WTC11 (cell line): ENCODE results near the gene CAMTA1. TPM values are rescaled to one million over a fixed set of nuclear protein-coding genes. Genes with fewer than 3 reads are reported as not detected.

Experiments
- ATAC-seq: fragments of 200-7000 bp; cut with Tn5 transposase; 2 replicates; pipeline ENCODE4 v1.10.0; 2021; ENCODE audit warnings: mild to moderate bottlenecking, moderate library complexity
- CTCF ChIA-PET: fragments of 300-600 bp; sonication (Branson Sonifier 250); formaldehyde crosslinking; loops from one replicate; lab custom pipeline; 2021; ENCODE audit warnings: antibody characterized with exemption; lab: Charles Lee
- POLR2A ChIA-PET: fragments of 350-600 bp; sonication (Branson Sonifier 250); formaldehyde crosslinking; loops from one replicate; lab custom pipeline; 2021; ENCODE audit warnings: antibody characterized with exemption; lab: Charles Lee
- DNase-seq: peaks from one replicate; pipeline ENCODE4 v3.0.0; 2021; ENCODE audit warnings: low spot score
- H3K27ac Mint-ChIP-seq: 2 replicates; pipeline ENCODE4 v1.8.0; 2021; ENCODE audit warnings: mixed read lengths
- H3K27me3 Mint-ChIP-seq: 2 replicates; pipeline ENCODE4 v1.8.0; 2021; ENCODE audit warnings: low read depth, mild to moderate bottlenecking, moderate library complexity, mixed read lengths
- H3K36me3 Mint-ChIP-seq: 2 replicates; pipeline ENCODE4 v1.8.0; 2021; ENCODE audit warnings: mixed read lengths
- H3K4me1 Mint-ChIP-seq: 2 replicates; pipeline ENCODE4 v1.8.0; 2022; ENCODE audit warnings: mixed read lengths
- H3K4me3 Mint-ChIP-seq: 2 replicates; pipeline ENCODE4 v1.8.0; 2021; ENCODE audit warnings: mild to moderate bottlenecking, moderate library complexity, mixed read lengths
- H3K9me3 Mint-ChIP-seq: 2 replicates; pipeline ENCODE4 v1.8.0; 2021; ENCODE audit warnings: mixed read lengths
- CREB1 ChIP-seq: sonication (generic); formaldehyde crosslinking; IDR thresholded peaks from 2 replicates; pipeline ENCODE4 v1.8.0; 2023; ENCODE audit warnings: mild to moderate bottlenecking, missing genetic modification reagents
- EMX1 ChIP-seq: fragments of 250-450 bp; sonication (Bioruptor Pico); IDR thresholded peaks from 2 replicates; pipeline ENCODE4 v1.8.0; 2021; ENCODE audit warnings: mild to moderate bottlenecking
- FOXJ3 ChIP-seq: sonication (generic); formaldehyde crosslinking; IDR thresholded peaks from 2 replicates; pipeline ENCODE4 v1.9.0; 2021; ENCODE audit warnings: missing genetic modification reagents, mild to moderate bottlenecking, borderline replicate concordance
- FOXP1 ChIP-seq: sonication (generic); formaldehyde crosslinking; IDR thresholded peaks from 2 replicates; pipeline ENCODE4 v1.8.0; 2022; ENCODE audit warnings: missing genetic modification reagents, mild to moderate bottlenecking, moderate library complexity, borderline replicate concordance
- NR3C1 ChIP-seq: sonication (generic); formaldehyde crosslinking; conservative IDR thresholded peaks from 2 replicates; pipeline ENCODE4 v1.8.1; 2023; ENCODE audit warnings: low read depth, mild to moderate bottlenecking, missing genetic modification reagents
- PRRX2 ChIP-seq: fragments of 250-450 bp; sonication (Bioruptor Pico); IDR thresholded peaks from 2 replicates; pipeline ENCODE4 v1.8.0; 2021; ENCODE audit warnings: mild to moderate bottlenecking
- RELA ChIP-seq: sonication (generic); formaldehyde crosslinking; IDR thresholded peaks from 2 replicates; pipeline ENCODE4 v1.8.1; 2022; ENCODE audit warnings: missing genetic modification reagents, mild to moderate bottlenecking, borderline replicate concordance
- ZNF138 ChIP-seq: sonication (generic); formaldehyde crosslinking; conservative IDR thresholded peaks from 2 replicates; pipeline ENCODE4 v1.8.1; 2022; ENCODE audit warnings: mild to moderate bottlenecking, moderate library complexity, missing genetic modification reagents
- ZNF317 ChIP-seq: sonication (generic); formaldehyde crosslinking; IDR thresholded peaks from 2 replicates; pipeline ENCODE4 v1.8.1; 2023; ENCODE audit warnings: low read depth, mild to moderate bottlenecking, moderate library complexity, missing genetic modification reagents, borderline replicate concordance
- total RNA-seq: library from RNA; stranded (reverse); gene quantifications from 3 replicates; pipeline ENCODE4 v1.2.3, GENCODE V29; 2021
- TF ChIP-seq, protein P1 (sequence below): sonication (generic); formaldehyde crosslinking; IDR thresholded peaks from 2 replicates; pipeline ENCODE4 v1.8.0; 2022; ENCODE audit warnings: mild to moderate bottlenecking, missing genetic modification reagents
- TF ChIP-seq, protein P2 (sequence below): sonication (generic); formaldehyde crosslinking; IDR thresholded peaks from 2 replicates; pipeline ENCODE4 v1.8.1; 2023; ENCODE audit warnings: mild to moderate bottlenecking, missing genetic modification reagents
- TF ChIP-seq, protein P3 (sequence below): sonication (generic); formaldehyde crosslinking; IDR thresholded peaks from 2 replicates; pipeline ENCODE4 v1.8.0; 2022; ENCODE audit warnings: mild to moderate bottlenecking, missing genetic modification reagents
- TF ChIP-seq, protein P4 (sequence below): sonication (generic); formaldehyde crosslinking; IDR thresholded peaks from 2 replicates; pipeline ENCODE4 v1.8.1; 2023; ENCODE audit warnings: mild to moderate bottlenecking, missing genetic modification reagents, moderate library complexity
- TF ChIP-seq, protein P5 (sequence below): sonication (generic); formaldehyde crosslinking; IDR thresholded peaks from 2 replicates; pipeline ENCODE4 v1.8.0; 2023; ENCODE audit warnings: missing genetic modification reagents, mild to moderate bottlenecking, borderline replicate concordance
- TF ChIP-seq, protein P6 (sequence below): sonication (generic); formaldehyde crosslinking; IDR thresholded peaks from 2 replicates; pipeline ENCODE4 v1.8.1; 2022; ENCODE audit warnings: mild to moderate bottlenecking, moderate library complexity, missing genetic modification reagents

CAMTA1 gene
- total RNA-seq, 1 experiment from 2014 or later, result 86.4 TPM

DNA sequence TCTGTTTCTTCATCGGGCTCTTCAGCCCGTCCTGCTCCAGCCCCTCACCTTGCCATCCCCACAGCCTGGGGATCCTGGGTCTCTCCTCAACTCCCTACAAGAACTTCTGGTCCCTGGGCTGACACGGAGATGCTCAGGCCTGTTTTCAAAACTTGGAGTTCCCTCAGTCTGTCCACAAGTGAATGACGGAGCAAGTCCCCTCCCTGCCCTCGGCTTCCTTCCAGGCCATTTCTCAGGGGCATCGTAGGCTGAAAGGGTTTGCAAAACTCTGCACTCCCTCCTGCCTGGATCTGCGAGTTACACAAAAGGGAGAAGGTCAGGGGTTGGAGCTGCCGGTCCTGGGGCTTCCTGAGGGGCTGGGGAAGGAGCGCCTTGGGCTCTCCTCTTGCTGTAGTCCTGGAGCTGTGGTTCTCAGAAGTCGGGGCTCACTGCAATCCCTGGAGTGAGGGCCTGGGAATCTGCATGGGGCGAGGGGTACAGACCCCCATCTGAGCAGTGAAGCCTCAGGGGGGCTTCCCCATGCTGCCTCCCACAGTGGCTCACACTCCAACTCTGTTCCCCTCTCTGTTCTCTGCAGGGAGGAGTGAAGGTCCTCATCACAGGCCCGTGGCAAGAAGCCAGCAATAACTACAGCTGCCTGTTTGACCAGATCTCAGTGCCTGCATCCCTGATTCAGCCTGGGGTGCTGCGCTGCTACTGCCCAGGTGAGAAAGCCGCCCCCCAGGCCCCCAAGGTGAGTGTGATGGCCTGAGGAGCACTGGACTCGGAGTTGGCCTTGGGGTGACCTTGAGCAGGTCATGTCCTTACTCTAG lies 885.3 kb downstream of the CAMTA1 start:
- ChIA-PET POLR2A (interaction anchor here (0.7 to 1.7 kb wide), 3 partner anchors 9 to 82 kb away, joined by 3 to 7 read pairs (median 3); no protein-coding TSS in a partner anchor), CTCF (interaction anchor here (0.9 to 6.4 kb wide), 17 partner anchors 9 to 272 kb away, joined by 3 to 502 read pairs (median 9); partner anchors contain the start of genes TNFRSF9 and VAMP3)
- Mint-ChIP-seq H3K36me3 (no peaks in the 10 kb centered on the region), H3K9me3 (no peaks in the 10 kb centered on the region), H3K27ac (0 out of 2 replicates have a peak overlapping the region, but pooled peaks have one; percentile 16), H3K27me3 (no peaks in the 10 kb centered on the region; the same call in 1 of the 2 replicates), H3K4me3 (peak overlapping the region; percentile 52), H3K4me1 (peaks cover 19% of the 10 kb centered on the region)
- no peak for TF ChIP-seq FOXJ3 (CRISPR knock-in tag)
- TF ChIP-seq, protein P1, sequence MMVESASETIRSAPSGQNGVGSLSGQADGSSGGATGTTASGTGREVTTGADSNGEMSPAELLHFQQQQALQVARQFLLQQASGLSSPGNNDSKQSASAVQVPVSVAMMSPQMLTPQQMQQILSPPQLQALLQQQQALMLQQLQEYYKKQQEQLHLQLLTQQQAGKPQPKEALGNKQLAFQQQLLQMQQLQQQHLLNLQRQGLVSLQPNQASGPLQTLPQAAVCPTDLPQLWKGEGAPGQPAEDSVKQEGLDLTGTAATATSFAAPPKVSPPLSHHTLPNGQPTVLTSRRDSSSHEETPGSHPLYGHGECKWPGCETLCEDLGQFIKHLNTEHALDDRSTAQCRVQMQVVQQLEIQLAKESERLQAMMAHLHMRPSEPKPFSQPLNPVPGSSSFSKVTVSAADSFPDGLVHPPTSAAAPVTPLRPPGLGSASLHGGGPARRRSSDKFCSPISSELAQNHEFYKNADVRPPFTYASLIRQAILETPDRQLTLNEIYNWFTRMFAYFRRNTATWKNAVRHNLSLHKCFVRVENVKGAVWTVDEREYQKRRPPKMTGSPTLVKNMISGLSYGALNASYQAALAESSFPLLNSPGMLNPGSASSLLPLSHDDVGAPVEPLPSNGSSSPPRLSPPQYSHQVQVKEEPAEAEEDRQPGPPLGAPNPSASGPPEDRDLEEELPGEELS (CRISPR knock-in tag), result no peak
- TF ChIP-seq, protein P2, sequence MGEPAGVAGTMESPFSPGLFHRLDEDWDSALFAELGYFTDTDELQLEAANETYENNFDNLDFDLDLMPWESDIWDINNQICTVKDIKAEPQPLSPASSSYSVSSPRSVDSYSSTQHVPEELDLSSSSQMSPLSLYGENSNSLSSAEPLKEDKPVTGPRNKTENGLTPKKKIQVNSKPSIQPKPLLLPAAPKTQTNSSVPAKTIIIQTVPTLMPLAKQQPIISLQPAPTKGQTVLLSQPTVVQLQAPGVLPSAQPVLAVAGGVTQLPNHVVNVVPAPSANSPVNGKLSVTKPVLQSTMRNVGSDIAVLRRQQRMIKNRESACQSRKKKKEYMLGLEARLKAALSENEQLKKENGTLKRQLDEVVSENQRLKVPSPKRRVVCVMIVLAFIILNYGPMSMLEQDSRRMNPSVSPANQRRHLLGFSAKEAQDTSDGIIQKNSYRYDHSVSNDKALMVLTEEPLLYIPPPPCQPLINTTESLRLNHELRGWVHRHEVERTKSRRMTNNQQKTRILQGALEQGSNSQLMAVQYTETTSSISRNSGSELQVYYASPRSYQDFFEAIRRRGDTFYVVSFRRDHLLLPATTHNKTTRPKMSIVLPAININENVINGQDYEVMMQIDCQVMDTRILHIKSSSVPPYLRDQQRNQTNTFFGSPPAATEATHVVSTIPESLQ, result no peak
- TF ChIP-seq CREB1 (CRISPR knock-in tag), result no peak
- no peak for TF ChIP-seq PRRX2 (CRISPR knock-in tag)
- TF ChIP-seq, protein P3, sequence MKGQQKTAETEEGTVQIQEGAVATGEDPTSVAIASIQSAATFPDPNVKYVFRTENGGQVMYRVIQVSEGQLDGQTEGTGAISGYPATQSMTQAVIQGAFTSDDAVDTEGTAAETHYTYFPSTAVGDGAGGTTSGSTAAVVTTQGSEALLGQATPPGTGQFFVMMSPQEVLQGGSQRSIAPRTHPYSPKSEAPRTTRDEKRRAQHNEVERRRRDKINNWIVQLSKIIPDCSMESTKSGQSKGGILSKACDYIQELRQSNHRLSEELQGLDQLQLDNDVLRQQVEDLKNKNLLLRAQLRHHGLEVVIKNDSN (CRISPR knock-in tag), result no peak
- TF ChIP-seq ZNF138 (CRISPR knock-in tag), result no peak
- TF ChIP-seq RELA (CRISPR knock-in tag), result no peak
- TF ChIP-seq EMX1 (CRISPR knock-in tag), result no peak
- TF ChIP-seq, protein P4, sequence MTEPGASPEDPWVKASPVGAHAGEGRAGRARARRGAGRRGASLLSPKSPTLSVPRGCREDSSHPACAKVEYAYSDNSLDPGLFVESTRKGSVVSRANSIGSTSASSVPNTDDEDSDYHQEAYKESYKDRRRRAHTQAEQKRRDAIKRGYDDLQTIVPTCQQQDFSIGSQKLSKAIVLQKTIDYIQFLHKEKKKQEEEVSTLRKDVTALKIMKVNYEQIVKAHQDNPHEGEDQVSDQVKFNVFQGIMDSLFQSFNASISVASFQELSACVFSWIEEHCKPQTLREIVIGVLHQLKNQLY (CRISPR knock-in tag), result no peak
- no peak for TF ChIP-seq FOXP1 (CRISPR knock-in tag)
- no peak for TF ChIP-seq ZNF317 (CRISPR knock-in tag)
- no peak for TF ChIP-seq NR3C1
- TF ChIP-seq, protein P5, sequence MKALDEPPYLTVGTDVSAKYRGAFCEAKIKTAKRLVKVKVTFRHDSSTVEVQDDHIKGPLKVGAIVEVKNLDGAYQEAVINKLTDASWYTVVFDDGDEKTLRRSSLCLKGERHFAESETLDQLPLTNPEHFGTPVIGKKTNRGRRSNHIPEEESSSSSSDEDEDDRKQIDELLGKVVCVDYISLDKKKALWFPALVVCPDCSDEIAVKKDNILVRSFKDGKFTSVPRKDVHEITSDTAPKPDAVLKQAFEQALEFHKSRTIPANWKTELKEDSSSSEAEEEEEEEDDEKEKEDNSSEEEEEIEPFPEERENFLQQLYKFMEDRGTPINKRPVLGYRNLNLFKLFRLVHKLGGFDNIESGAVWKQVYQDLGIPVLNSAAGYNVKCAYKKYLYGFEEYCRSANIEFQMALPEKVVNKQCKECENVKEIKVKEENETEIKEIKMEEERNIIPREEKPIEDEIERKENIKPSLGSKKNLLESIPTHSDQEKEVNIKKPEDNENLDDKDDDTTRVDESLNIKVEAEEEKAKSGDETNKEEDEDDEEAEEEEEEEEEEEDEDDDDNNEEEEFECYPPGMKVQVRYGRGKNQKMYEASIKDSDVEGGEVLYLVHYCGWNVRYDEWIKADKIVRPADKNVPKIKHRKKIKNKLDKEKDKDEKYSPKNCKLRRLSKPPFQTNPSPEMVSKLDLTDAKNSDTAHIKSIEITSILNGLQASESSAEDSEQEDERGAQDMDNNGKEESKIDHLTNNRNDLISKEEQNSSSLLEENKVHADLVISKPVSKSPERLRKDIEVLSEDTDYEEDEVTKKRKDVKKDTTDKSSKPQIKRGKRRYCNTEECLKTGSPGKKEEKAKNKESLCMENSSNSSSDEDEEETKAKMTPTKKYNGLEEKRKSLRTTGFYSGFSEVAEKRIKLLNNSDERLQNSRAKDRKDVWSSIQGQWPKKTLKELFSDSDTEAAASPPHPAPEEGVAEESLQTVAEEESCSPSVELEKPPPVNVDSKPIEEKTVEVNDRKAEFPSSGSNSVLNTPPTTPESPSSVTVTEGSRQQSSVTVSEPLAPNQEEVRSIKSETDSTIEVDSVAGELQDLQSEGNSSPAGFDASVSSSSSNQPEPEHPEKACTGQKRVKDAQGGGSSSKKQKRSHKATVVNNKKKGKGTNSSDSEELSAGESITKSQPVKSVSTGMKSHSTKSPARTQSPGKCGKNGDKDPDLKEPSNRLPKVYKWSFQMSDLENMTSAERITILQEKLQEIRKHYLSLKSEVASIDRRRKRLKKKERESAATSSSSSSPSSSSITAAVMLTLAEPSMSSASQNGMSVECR (CRISPR knock-in tag), result no peak
- TF ChIP-seq, protein P6, sequence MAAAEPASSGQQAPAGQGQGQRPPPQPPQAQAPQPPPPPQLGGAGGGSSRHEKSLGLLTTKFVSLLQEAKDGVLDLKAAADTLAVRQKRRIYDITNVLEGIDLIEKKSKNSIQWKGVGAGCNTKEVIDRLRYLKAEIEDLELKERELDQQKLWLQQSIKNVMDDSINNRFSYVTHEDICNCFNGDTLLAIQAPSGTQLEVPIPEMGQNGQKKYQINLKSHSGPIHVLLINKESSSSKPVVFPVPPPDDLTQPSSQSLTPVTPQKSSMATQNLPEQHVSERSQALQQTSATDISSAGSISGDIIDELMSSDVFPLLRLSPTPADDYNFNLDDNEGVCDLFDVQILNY (CRISPR knock-in tag), result no peak
- ATAC-seq, result no peak
- DNase-seq, result no peak
